Muscle layer of duodenum (tissue), 2 donors: Measurements from ENCODE around the gene LY9.

Experiments used
- H3K27ac ChIP-seq: one replicate; pipeline ENCODE4 v1.7.0; 2013; ENCODE audit warnings: mild to moderate bottlenecking, low read length
- H3K27me3 ChIP-seq: one replicate; pipeline ENCODE4 v1.7.0; 2013; ENCODE audit warnings: low read depth, mild to moderate bottlenecking, control low read depth, low read length
- H3K36me3 ChIP-seq, 2 donors: one replicate each; pipeline ENCODE4 v1.7.0; 2013; ENCODE audit warnings: low read length in 2 of 2, control low read depth in 1 of 2, mild to moderate bottlenecking in 1 of 2; ENCODE audit not compliant: insufficient read depth in 2 of 2, control insufficient read depth in 1 of 2
- H3K4me1 ChIP-seq, 2 donors: one replicate each; pipeline ENCODE4 v1.7.0; 2013; ENCODE audit warnings: low read length in 2 of 2, mild to moderate bottlenecking in 2 of 2, control low read depth in 1 of 2, moderate library complexity in 1 of 2; ENCODE audit not compliant: insufficient read depth in 2 of 2, control insufficient read depth in 1 of 2
- H3K4me3 ChIP-seq, 2 donors: one replicate each; pipeline ENCODE4 v1.7.0; 2013; ENCODE audit warnings: low read length in 2 of 2, low read depth in 1 of 2, mild to moderate bottlenecking in 1 of 2
- H3K9me3 ChIP-seq, 2 donors: one replicate each; pipeline ENCODE4 v1.7.0; 2013; ENCODE audit warnings: low read length in 2 of 2, control low read depth in 1 of 2, mild to moderate bottlenecking in 1 of 2; ENCODE audit not compliant: control insufficient read depth in 1 of 2
- donor health status: healthy.

LY9 gene

DNA sequence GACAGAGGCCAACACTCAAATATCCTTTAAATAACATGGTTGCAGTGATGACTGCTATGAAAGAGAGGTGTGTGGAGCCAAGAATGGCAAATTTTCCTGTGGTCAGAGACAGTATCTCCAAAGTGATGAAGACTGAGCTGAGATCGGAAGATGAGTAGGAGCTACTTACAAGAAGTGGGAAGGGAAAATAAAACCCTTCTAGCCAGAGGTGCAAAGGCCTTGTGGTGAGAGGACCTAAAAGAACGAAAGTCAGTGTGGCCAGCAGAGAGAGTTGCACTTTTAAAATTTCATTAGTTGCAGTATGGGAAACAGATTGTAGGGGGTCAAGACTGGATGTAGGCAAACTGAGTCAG is 39.1 kb upstream of the LY9 start:
- H3K9me3 ChIP-seq = no peaks in the 10 kb centered on the region
- no peak overlapping the region for H3K4me3 ChIP-seq
- no peaks in the 10 kb centered on the region for H3K4me1 ChIP-seq
- no peaks in the 10 kb centered on the region for H3K27me3 ChIP-seq
- H3K27ac ChIP-seq = no peak overlapping the region
- H3K36me3 ChIP-seq = no peaks in the 10 kb centered on the region

- no peaks in the 10 kb centered on the region for H3K36me3 ChIP-seq
- no peak overlapping the region for H3K4me3 ChIP-seq
- H3K27ac ChIP-seq = no peak overlapping the region
- no peaks in the 10 kb centered on the region for H3K9me3 ChIP-seq
- no peaks in the 10 kb centered on the region for H3K4me1 ChIP-seq
- H3K27me3 ChIP-seq = no peaks in the 10 kb centered on the region
Observed at GRCh38 chr1:160758521-160758920, 37.5 kb upstream of the LY9 start.

DNA sequence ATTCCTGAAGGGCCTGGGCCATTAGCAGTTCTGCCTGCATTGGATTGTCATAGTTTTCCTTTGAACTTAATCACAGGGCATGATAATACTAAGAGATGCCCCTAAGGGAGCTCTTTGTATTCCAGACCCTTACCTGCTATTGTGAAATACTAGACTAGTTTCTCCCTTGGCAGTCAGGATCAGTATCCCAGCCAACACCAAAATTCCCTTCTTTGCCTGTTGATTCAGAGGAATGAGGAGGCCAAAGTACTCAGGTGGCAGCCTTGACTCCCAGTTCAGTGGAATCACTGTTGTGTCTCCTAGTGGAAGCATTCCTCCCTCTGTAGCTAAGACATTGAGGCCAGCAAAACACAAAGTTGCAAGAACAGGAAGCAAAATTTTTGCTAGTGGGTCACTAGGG is 36.2 kb upstream of the LY9 start:
- Histone ChIP-seq H3K27ac (no peak overlapping the region), H3K27me3 (no peaks in the 10 kb centered on the region), H3K4me3 (no peak overlapping the region), H3K4me1 (no peaks in the 10 kb centered on the region), H3K9me3 (no peaks in the 10 kb centered on the region), H3K36me3 (no peaks in the 10 kb centered on the region)

DNA sequence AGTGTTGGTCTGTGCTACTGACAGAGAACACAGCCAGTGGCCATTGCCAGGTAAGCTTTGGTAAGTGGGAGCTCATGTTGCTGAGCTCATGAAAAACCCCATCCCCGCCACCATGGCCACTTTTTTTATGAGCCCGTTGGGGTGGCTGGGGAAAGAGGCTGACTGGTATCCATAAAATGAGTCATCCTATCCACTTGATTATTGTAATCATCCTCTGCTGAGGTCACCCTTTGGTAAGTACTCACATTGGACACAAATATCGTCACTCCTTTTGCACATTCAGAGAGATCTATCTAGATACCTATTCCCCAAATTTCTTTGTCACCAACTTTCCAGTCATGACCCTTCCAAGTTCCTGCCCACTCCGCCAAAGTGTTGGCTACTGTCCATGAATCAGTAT is 34.9 kb upstream of the LY9 start:
- H3K27me3 ChIP-seq = no peaks in the 10 kb centered on the region
- no peaks in the 10 kb centered on the region for H3K36me3 ChIP-seq
- H3K9me3 ChIP-seq = no peaks in the 10 kb centered on the region
- H3K27ac ChIP-seq = no peak overlapping the region
- H3K4me3 ChIP-seq = no peak overlapping the region
- H3K4me1 ChIP-seq = no peaks in the 10 kb centered on the region

GRCh38 chr1:160761886-160762285 is 34.1 kb upstream of the LY9 start:
- H3K9me3 ChIP-seq = no peaks in the 10 kb centered on the region
- H3K27ac ChIP-seq = no peak overlapping the region
- no peaks in the 10 kb centered on the region for H3K27me3 ChIP-seq
- no peaks in the 10 kb centered on the region for H3K4me1 ChIP-seq
- H3K36me3 ChIP-seq = no peaks in the 10 kb centered on the region
- H3K4me3 ChIP-seq = no peak overlapping the region

- no peaks in the 10 kb centered on the region for H3K27me3 ChIP-seq
- H3K9me3 ChIP-seq = no peaks in the 10 kb centered on the region
- no peak overlapping the region for H3K4me3 ChIP-seq
- H3K36me3 ChIP-seq = no peaks in the 10 kb centered on the region
- no peaks in the 10 kb centered on the region for H3K4me1 ChIP-seq
- H3K27ac ChIP-seq = no peak overlapping the region
Observed at GRCh38 chr1:160763993-160764392, 32.0 kb upstream of the LY9 start.

DNA sequence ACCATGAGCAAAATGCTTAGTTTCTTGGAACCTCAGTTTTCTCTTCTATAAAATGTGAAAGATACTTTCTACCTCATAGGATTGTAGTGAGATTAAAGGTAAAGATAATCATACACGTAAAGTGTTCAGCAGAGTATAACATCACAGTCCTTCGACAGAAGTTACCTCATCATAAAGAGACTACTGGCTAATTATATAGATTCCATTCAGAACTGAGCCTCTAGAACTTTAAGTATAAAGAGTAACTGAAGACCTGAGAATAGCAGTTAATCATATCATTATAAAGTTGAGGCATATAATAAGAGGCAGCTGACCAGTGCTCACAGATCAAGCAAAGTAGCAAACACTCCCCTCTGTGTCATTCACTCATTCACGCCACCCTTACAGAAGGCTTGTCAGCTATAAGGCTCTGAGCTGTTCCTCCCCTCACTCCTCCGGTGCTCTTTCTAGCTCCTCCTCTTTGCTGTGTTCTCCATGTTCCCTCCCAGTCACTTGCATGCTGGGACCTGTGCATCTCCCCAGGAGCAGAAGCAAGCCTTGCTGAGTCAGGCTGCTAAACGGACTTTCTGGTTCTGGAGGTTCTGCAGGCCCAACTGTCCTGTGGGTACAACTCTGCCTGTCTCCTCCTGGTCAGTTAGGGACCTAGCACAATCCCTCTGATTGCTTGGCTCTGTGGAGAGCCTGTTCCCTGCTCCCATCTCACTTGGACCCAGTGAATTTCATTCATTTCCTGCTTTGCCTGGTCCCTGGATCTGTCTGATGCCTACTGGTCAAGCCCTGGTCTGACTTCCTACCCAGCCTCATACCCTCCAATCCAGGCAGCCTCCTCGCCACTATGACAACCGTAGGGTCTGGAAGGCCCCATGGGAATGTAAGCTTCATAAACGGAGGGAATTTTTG is 28.3 kb upstream of the LY9 start:
- no peaks in the 10 kb centered on the region for H3K4me1 ChIP-seq
- H3K4me3 ChIP-seq = no peak overlapping the region
- H3K27me3 ChIP-seq = no peaks in the 10 kb centered on the region
- no peaks in the 10 kb centered on the region for H3K9me3 ChIP-seq
- peak overlapping the region; percentile 17 for H3K27ac ChIP-seq
- no peaks in the 10 kb centered on the region for H3K36me3 ChIP-seq

- no peaks in the 10 kb centered on the region for H3K27me3 ChIP-seq
- no peak overlapping the region for H3K4me3 ChIP-seq
- H3K4me1 ChIP-seq = no peaks in the 10 kb centered on the region
- H3K9me3 ChIP-seq = no peaks in the 10 kb centered on the region
- H3K36me3 ChIP-seq = no peaks in the 10 kb centered on the region
- H3K27ac ChIP-seq = peak overlapping the region; percentile 8
Observed at GRCh38 chr1:160768295-160768657, 27.7 kb upstream of the LY9 start.

GRCh38 chr1:160772331-160772730 is 23.6 kb upstream of the LY9 start:
- Histone ChIP-seq H3K27ac (no peak overlapping the region), H3K9me3 (no peaks in the 10 kb centered on the region), H3K4me1 (no peaks in the 10 kb centered on the region), H3K4me3 (no peak overlapping the region), H3K27me3 (no peaks in the 10 kb centered on the region), H3K36me3 (no peaks in the 10 kb centered on the region)

DNA sequence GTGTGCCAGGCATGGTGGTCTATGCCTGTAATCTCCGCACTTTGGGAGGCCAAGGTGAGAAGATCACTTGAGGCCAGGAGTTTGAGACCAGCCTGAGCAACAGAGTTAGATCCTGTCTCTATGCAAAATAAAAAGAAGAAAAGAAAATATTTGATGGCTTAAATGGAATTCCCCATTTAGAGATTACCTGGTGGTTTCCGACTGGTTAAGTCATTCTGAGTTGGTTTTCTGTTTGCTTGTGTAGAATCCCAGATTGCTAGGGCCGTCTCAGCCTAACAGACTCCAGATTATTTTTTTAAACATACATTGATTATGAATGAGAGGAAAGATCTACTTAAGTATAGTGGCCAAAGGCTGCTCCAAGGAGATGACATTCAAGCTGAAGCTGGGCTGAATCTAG is 22.9 kb upstream of the LY9 start:
- H3K36me3 ChIP-seq = no peaks in the 10 kb centered on the region
- no peaks in the 10 kb centered on the region for H3K27me3 ChIP-seq
- H3K27ac ChIP-seq = no peak overlapping the region
- no peaks in the 10 kb centered on the region for H3K4me1 ChIP-seq
- H3K9me3 ChIP-seq = no peaks in the 10 kb centered on the region
- no peak overlapping the region for H3K4me3 ChIP-seq

DNA sequence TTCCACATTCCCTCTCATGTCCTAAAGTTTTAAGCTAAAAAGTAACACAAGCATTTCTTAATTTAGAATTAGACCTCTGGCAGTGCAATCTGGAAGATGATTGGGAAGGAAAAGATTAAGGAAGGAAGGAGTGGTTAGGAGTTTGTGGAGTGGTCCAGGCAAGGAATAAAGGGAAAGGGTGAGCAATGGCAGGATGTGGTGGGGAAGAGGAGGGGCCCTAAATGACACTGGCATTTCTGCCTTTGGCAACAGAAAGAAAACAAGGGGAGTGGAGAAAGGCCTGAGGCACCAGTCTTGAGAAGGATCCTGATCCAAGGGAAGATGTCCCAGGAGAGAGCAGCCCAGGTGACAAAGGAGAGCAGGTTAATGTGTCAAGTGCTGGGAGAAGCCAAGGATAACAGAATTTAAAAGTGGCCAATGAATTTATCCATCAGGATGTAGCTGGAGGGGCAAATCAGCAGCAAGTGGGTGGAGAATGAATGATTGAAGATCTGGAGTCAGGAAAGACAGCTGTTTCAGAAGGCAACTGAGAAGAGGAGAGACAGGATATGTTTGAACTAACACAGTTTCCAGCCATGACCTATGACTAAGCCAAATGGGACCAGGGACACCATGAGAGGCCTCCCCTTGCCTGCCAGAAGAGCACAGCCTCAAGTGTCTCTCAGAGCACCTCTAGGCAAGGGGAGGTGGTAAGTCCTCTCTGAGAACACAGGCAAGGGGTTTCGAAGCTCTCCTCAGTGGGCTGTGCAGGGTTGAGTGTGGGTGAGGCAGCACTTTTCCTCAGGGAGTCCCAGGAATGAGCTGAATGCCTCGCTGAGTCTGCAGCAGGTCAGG is 20.9 kb upstream of the LY9 start:
- no peak overlapping the region for H3K4me3 ChIP-seq
- no peaks in the 10 kb centered on the region for H3K9me3 ChIP-seq
- no peaks in the 10 kb centered on the region for H3K27me3 ChIP-seq
- H3K27ac ChIP-seq = no peak overlapping the region
- H3K4me1 ChIP-seq = no peaks in the 10 kb centered on the region
- H3K36me3 ChIP-seq = no peaks in the 10 kb centered on the region
